ENCODE results near the gene COMMD1. TPM values are rescaled to one million over a fixed set of nuclear protein-coding genes. Genes with fewer than 3 reads are reported as not detected.

COMMD1 gene
- total RNA-seq, 1 donor from 2014 or later = 30.5 TPM

GRCh38 chr2:61993422-61994024, 88.0 kb downstream of the COMMD1 start:
- Mint-ChIP-seq H3K27me3 (ENCODE audit: low read depth) (no peaks in the 10 kb centered on the region), H3K4me1 (peaks cover 3% of the 10 kb centered on the region), H3K27ac (ENCODE audit: unreplicated experiment) (no peak overlapping the region), H3K36me3 (ENCODE audit: low read depth) (peaks cover 2% of the 10 kb centered on the region), H3K4me3 (no peak overlapping the region), H3K9me3 (no peaks in the 10 kb centered on the region)
- DNase-seq (ENCODE audit: low read depth, low spot score) = no peak
- peak; percentile 82 for TF ChIP-seq CTCF (conservative IDR thresholded peaks at IDR 0.05)

- Mint-ChIP-seq H3K27ac (ENCODE audit: unreplicated experiment) (no peak overlapping the region), H3K4me1 (peaks cover 3% of the 10 kb centered on the region), H3K9me3 (no peaks in the 10 kb centered on the region), H3K27me3 (ENCODE audit: low read depth) (no peaks in the 10 kb centered on the region), H3K4me3 (no peak overlapping the region), H3K36me3 (ENCODE audit: low read depth) (no peaks in the 10 kb centered on the region)
- DNase-seq (ENCODE audit: low read depth, low spot score) = no peak
- no peak for TF ChIP-seq CTCF (conservative IDR thresholded peaks at IDR 0.05)
These were observed 89.1 kb downstream of the COMMD1 start for GRCh38 chr2:61994531-61994930.

GRCh38 chr2:61995065-61995464, 89.6 kb downstream of the COMMD1 start:
- Mint-ChIP-seq H3K4me3 (no peak overlapping the region), H3K36me3 (ENCODE audit: low read depth) (no peaks in the 10 kb centered on the region), H3K4me1 (peaks cover 3% of the 10 kb centered on the region), H3K27ac (ENCODE audit: unreplicated experiment) (no peak overlapping the region), H3K27me3 (ENCODE audit: low read depth) (no peaks in the 10 kb centered on the region), H3K9me3 (no peaks in the 10 kb centered on the region)
- no peak for DNase-seq (ENCODE audit: low read depth, low spot score)
- TF ChIP-seq CTCF (conservative IDR thresholded peaks at IDR 0.05) = no peak

- Mint-ChIP-seq H3K9me3 (no peaks in the 10 kb centered on the region), H3K27me3 (ENCODE audit: low read depth) (no peaks in the 10 kb centered on the region), H3K36me3 (ENCODE audit: low read depth) (no peaks in the 10 kb centered on the region), H3K27ac (ENCODE audit: unreplicated experiment) (no peak overlapping the region), H3K4me3 (no peak overlapping the region), H3K4me1 (peaks cover 3% of the 10 kb centered on the region)
- DNase-seq (ENCODE audit: low read depth, low spot score) = no peak
- TF ChIP-seq CTCF (conservative IDR thresholded peaks at IDR 0.05) = no peak
These were observed 90.0 kb downstream of the COMMD1 start for GRCh38 chr2:61995515-61995914.

- no peak for DNase-seq (ENCODE audit: low read depth, low spot score)
- no peak for TF ChIP-seq CTCF (conservative IDR thresholded peaks at IDR 0.05)
- Mint-ChIP-seq H3K4me1 (peaks cover 3% of the 10 kb centered on the region), H3K27ac (ENCODE audit: unreplicated experiment) (no peak overlapping the region), H3K36me3 (ENCODE audit: low read depth) (no peaks in the 10 kb centered on the region), H3K4me3 (no peak overlapping the region), H3K9me3 (no peaks in the 10 kb centered on the region), H3K27me3 (ENCODE audit: low read depth) (no peaks in the 10 kb centered on the region)
These were observed 93.0 kb downstream of the COMMD1 start for GRCh38 chr2:61998426-61998825.

Data from neural crest cell (in vitro differentiated cells).